Measurements from ENCODE around the gene PON1.

Gene PON1

DNA sequence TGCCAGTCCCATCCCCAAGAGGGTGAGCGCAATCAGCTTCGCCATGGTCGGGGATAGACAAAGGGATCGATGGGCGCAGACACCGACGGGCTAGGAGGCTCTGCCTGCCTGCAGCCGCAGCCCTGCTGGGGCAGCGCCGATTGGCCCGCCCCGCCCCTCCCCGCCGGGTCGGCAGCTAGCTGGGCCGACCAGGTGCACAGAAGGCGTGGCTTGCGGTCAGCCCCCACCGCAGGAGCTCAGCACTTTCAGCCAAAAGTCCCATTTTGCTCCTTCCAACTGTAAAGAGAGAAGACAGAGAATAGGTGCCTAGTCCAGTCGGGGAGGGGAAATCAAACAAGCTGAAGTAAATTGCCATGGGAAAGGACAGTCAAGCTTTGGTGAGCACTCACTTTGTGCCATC is at the start of gene PON1:
PON1 (minus strand) TSS at position 102 of the 400 bp plus-strand sequence; CDS start at position 45, 57 bp downstream.
- DNase-seq (ENCODE audit: low read depth): no peak

DNA sequence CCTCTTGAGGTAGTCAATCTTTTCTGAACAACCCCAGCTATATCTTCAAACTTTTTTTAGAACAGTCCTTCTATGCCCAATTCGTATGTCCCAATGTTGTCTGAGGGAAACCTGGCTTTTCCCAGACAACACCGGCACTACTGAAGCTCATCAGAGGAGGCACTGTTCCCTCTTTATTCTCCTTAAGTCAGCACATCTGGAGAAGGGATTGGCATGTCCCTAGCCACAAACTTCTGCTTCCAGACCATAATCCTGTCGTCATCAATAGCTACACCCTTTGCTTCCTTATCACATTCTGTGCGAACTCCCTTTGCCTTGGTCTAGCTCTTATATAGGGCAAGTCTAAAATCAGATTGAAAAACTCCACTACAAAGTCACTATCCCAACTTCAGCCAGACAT is 49.0 kb upstream of the PON1 start:
- DNase-seq (ENCODE audit: low read depth): no peak

DNA sequence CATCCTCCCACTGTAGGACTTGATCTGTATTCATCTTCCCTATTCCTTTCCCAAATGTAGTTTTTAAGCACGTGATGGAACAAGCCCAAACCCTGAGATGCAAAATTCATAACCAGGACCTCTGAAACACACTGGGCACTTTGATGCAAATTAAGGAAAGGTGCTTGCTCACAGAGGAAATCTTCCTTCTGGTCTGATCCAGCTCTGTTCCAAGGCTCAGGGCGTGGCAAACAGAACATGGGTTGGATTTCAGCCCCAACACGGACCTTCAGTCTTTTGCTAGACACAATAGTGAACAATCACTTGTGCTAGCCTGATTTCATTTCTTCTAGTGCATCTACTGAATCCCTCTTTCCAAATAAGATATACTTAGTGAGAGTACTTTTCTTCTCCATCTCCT is 43.9 kb upstream of the PON1 start:
- DNase-seq (ENCODE audit: low read depth): no peak

DNA sequence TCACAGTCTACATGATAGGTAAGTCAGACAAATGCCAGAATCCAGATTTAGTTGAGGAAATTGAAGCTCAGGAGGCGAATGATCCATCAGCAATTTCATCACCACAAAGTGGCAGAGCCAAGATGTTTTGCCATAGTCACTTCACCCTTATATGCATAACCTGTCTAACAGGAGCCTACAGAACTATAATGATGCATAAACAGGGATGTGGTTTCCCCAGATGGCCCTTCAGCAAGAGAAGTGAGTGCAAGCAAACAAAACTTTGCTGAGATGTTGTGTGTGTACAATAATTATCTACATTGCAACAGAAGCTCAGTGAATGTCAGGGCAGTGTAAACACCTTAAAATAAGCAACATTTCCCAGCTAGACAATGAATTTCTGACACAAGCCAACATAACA is 43.3 kb upstream of the PON1 start:
- no peak for DNase-seq (ENCODE audit: low read depth)

DNA sequence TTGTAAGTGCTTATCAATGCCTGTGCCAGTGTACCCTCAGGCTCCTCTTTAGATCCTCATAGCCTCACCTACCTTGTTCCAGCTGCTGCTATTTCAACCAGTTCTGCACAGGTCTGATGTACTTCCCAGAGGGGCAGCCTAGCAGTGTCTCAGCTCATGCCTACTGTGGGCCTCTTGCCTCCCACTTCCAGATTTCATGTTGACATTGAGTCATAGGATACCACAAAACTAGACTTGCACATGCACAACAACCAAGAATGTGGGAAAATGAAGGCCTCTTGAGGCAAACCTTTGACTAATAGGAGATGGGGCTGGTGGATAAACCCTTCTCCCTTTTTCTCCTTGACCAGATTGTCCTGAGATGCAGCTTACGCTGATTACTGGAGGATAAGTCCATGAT is 40.8 kb upstream of the PON1 start:
- no peak for DNase-seq (ENCODE audit: low read depth)

DNA sequence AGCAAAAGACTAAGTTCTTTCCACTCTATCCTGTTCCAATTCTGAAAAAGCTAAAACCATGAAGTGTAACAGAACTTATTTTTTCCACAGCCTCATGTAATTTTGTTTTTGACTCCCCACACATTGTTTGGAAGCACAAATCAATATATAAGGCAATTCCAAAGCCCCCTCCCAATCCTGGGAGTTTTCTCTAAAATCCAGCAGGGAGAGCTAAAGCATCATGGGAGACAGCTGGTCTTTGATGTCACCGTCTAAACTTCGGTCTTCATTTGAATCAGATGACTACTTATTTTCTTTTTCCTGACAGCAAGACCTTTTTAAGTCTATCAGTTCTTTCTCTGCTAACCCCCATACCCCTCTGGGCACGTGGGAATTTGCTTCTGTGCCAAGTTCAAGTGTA is 33.3 kb upstream of the PON1 start:
- DNase-seq (ENCODE audit: low read depth): no peak

DNA sequence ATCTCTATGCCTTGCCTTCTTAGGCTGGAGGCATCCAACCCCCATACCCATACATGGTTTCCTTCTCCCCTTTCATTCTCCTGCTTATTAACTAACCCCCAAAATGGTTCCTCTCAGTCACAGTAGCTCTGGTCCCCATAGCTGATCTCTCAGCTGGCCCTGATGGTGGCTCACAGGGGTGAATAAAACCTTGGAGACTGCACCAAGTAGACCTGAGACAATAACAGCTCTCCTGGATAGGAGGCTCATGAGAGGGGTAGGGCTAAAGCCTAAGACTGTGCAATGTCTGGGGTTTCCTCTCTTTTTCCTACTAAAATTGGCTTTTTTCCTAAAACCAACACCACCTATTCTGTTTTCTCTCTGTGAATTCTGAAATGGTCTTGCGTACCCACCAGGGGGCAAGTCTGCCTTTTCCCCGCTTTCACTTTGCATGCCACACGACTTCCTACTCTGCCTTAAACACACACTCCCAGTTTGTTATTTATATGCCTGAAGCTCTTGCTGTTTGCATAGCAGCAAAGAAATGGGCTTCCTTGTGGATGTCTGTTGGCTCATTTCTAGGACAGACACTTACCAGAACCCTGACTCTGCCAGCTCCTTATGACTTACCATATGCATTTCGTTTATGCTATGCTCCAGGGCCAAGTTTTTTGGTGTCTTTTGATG is 18.4 kb upstream of the PON1 start:
- no peak for DNase-seq (ENCODE audit: low read depth)

DNA sequence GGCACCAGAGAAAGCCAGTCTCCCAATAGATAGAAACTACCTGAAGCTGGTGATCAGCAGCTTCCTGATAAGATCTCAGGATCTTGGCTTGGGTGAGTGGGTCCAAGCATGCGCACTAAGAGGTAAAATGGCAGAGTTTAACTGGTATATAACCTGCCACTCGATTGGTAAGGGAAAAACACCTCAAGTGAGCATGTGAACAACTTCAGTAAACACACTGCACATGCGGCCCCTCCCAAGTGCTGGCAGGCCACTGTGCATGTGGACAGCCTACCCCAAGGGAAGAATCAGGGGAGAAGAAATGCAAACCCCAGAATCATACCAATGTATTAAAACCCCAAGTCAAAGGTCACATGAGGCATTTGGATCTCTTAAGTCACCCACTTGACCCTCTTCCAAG is 17.7 kb upstream of the PON1 start:
- no peak for DNase-seq (ENCODE audit: low read depth)

DNA sequence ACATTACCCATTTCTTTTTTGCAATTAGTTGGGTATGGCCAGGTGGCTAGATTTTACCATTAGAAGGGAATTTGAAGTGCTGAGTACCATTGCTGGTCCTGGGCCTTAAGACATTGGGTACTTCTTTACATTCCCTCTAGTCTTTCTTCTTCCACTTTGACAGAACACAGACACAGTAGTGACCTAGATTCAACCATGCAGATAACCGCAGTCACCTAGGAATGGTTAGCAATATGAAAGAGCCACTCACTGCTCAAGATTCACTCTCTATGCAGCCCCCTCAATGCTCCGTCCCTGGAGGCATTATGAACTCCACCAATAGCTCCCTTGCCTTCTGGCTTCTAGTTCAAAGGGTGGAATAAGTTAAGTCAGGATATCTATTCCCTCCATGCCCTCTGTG is 16.2 kb upstream of the PON1 start:
- DNase-seq (ENCODE audit: low read depth): no peak

DNA sequence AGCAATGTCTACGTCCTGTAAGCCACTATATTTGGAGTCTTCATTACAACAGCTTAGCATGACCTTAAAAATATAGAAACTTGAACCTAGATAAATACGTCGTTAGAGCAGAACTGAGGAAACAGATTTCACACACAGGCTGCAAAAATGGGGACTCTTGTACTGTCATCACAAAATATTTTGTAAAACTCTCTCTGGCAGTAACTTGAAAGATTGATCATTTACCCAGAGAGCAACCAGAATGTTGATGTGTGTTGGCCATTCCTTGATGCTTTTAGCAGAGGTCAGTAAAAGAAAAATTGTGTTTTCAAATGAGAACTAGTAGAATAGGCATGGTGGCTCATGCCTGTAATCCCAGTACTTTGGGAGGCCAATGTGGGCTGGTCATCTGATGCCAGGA is 14.5 kb upstream of the PON1 start:
- DNase-seq (ENCODE audit: low read depth): no peak

DNA sequence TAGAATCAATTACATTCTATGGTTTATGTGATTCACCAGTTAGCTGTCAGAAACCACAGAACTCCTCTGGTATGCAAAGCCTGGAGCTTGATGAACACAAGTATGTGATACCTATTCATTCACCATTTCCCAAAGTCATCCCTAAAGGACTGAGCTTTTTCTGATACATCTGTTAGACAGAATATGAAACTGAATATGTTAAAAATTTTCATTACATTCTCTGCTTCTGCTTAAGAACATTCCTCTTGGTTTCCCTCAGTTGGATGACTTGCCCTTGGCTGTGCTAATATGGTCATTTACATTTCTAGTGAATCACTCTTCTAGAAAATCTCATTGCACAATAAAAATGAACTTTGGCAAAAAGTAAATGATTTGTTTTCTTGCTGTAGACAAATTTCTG is 10.8 kb upstream of the PON1 start:
- DNase-seq (ENCODE audit: low read depth): no peak

DNA sequence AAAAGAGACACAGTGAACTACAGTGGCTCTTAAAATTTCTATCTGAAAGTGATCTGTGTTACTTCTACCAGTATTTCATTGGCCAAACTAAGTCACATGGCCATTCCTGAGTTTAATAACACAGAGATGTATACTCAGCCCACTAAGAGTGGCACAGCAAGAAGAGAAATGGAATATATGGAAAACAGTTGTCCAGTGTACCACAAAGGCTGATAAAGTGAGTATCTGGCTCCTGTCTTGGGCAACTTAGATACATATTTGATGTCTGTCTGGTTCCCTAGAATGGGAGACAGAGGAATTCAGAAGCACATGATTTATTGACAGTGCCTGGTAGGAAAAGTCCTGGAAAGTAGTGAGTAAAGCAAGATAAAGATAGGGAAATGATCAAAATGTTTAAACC is 10.1 kb upstream of the PON1 start:
- no peak for DNase-seq (ENCODE audit: low read depth)

DNA sequence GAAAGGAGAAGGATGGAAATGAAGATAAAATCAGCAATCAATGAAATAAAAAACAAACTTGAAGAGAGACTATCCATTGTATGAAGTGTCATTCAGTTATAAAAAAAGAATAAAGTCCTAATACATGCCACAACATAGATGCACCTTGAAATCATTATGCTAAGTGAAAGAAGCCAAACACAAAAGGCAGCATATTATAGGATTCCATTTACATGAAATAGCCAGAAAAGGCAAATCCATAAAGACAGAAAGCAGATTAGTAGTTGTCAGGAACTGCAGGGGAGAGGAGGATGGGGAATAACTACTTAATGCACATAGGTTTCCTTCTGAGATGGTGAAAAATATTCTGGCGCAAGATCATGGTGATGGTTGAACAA is 6.6 kb upstream of the PON1 start:
- no peak for DNase-seq (ENCODE audit: low read depth)

DNA sequence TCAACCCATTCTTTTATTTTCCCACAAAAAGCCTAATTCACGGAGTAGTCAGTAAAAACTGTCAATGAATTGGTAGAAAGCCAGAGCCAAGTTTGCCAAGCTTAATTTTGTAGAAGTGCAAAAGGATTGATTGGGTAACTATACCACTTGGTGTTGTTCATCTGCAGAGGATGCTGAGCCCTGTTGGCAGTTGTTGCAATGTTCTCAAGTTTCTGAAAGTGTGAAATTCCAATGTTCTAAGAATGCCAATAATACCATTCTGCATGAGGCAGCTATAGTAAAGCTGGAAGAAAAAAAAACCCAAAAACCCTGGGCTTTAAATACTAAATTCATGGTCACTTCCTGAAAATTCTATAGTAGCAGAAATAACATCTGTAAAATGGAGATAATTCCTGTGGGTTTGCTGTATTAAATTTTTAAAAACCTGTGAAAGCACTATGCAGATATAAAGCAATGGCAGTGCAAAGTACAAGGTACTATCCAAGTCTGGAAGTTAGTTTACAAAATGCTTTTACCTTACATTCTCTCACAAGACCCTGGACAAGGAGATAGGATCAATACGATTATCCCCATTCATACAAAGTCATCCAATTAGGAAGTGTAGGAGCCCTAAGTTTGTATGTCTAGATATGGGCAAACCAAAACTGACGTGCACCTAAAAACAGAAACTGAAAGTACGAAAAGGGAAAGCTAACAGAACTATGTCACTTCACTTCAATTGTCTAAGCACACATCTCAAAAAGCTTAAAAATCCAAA is 6.0 kb upstream of the PON1 start:
- DNase-seq (ENCODE audit: low read depth): no peak

DNA sequence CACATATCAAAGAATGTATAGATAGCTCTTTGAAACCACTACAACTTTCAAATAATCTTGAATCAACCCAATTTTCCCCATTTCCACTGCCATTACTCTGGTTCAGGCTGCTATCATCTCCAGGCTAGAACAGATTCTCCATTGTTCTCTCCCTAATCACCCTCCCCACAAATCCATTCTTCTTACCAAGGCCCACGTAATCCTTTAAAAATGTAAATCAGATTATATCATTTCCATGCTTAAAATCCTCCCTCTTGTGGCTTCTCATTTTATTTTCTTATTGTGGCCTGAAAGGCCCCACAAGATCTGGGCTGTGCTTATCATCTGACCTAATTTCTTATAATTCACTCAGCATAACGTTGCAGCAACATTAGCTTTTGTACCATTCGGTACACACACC is 3.0 kb upstream of the PON1 start:
- no peak for DNase-seq (ENCODE audit: low read depth)

DNA sequence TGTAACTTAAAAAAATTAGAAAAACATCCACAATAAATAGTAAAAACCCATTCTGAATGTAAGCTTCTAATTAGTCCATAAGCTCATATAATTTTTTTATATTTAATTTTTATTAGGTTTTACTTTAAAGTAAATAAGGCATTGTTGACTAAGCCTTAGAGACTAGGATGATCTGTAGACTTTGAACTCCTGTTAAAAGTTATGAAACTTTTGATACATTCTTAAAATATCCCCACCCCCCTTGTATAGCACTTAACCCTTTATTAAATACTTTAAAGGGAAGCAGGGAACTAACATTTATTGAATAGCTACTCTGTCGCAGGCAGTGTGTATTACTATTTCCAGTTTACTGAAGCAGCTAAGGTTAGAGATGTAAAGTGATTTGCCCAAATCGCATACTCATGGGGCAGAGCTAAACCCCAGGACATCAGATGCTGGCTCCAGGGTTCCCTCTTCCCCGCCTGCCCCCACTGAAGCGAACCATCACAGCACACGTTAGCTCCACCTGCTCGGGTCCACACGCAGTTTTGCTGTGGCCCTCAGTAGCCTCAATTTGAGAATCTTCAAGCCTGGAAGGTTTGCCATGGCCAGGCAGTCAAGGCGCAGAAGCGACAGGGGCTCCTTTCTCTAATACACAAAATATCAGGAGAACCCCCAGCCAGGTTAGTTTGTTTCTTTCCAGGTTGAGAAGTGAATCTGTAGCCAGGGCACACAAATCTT is 762 bp downstream of the PON1 start:
- no peak for DNase-seq (ENCODE audit: low read depth)

DNA sequence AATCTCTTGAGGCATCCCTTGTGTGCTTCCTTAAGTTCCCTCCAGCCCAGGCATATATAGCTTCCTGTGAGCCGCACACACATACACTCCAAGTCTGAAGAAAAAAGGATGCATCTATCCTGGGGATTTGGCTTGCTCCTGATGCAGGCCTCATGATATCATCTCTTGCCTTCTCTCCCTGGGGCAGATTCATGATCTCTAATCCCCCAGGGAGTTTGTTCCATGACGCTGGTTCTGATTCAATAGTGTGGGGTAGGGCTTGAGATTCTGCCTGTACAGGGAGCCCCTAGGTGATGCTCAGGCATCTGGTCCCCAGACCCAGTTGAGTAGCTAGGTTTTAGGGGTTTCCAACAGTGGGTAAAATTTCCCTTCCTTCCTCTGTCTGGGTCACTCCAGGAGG is 1.5 kb downstream of the PON1 start:
- no peak for DNase-seq (ENCODE audit: low read depth)

DNA sequence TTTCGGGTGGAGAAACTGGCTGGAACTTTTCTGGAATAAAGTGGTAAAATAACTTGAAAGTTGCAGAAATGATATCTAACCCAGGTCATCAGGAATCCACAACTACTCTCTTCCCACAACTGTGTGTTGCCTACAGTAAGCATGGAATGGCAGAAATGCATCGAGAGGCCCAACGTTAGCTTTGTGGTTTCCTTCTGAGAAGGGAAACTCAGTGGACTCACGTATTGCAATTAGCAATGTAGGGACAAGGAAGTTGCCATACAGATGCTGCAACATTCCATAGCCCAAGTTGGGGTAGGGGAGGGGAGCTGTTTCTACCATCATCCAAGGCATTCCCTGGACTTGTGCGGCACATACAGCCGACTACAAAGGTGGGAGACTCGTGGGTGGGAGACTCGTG is 1.9 kb downstream of the PON1 start:
- DNase-seq (ENCODE audit: low read depth): no peak

DNA sequence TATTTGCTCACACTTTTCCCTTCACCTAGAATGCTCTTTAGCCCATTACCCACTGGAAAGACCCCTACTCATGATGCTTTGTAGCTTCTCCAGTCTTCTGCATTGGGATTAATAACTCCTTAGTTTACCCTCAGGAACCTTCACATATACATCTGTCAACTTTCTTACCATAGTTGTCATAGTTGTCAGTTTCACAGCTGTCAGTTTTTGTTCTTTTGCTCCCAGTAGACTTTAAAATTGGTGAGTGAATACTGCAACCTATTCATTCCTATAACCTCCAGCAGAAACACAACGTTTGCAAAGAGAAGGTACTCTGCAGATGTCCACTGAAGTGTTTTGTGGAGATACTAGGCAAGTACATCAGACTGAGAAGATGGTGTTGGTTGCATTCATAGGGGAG is 2.6 kb downstream of the PON1 start:
- no peak for DNase-seq (ENCODE audit: low read depth)

DNA sequence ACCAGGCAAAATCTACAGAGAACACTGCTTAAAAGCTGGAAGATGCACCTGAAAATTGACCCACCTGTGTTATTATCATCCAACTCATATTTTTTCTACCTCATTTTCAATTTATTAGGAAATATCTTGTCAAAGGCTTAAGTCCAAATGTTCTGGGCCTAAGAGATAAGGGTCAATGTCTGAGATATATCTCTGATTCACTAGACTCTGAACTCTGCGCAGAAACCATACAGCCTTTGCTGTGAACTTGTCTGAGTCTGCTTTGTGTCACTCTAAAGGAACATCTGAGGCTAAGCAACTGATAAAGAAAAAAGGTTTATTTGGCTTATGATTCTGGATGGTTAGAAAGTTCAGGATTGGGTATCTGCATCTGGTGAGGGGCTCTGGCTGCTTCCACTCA is 3.7 kb downstream of the PON1 start:
- DNase-seq (ENCODE audit: low read depth): no peak

DNA sequence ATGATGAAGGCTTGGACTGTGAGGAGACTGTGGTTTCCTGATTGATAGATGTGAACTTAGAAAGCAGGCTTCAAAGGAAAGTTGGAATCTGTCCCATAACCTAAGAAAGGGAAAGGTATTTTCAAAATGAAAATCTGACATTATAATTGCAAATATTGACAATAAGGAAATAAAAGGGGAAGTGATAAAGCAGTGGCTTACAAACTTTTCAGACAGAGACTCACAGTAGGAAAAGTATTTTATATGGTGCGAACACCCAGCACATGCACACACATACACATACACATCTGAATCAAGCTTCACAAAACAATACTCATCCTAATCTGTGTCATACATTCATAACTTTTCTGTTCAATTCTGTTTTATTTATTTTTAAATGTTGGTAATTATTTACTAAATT is 4.8 kb downstream of the PON1 start:
- no peak for DNase-seq (ENCODE audit: low read depth)

DNA sequence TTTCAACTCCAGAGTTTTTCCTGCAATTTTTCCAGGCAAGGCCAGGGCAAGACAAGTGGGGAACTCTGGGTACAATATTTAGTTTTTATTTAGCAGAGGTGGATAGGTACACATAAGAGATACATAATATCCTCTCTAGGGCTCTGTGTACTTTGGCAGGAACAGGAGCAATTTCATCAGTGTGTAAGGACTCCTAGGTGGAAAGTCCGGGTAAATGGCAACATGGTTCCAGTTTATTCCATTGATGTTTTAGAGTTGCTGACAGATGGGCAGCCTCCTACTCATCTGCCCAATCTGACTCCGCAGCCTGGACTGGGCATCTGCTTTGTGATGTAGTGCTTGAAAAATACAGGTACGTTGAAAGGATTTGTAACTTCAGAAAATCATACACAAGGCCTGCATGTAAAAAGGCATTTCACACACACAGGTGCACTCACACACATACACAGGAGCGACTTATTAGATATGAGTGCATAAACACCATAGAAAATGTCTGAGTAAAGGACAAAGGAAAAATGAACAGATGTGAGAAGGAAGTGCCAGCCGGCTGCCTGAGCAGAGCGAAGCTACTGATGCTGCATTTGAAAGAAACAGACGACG is 5.7 kb downstream of the PON1 start:
- DNase-seq (ENCODE audit: low read depth): no peak

DNA sequence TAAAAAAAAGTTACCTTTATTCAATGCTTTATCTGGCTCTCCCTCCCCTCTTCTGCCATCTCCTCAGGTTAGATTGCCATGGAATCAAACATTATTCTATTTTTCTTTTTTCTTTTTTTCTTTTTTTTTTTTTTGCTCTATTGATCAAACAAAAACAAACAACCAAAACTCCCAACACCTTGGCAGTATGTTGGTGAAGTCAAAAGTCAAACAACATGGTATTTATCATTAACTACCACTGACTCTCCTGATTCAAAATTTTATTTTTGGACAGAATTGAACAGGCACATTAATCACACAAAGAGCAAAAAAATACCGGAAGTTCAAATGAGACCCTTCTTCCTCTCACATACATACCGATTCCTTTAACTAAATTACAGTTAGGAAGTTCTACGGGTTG is 6.4 kb downstream of the PON1 start:
- no peak for DNase-seq (ENCODE audit: low read depth)
